Psoas muscle (tissue), 8 donors: ENCODE data around the gene ADH7. TPM values are rescaled to one million over a fixed set of nuclear protein-coding genes. Genes with fewer than 3 reads are reported as not detected.

ENCODE experiments used
- ATAC-seq, 4 donors: fragments of 200-7000 bp; cut with Tn5 transposase; one replicate each; pipeline ENCODE4 v1.9.1; 2020; ENCODE audit warnings: moderate library complexity in 3 of 4, mild to moderate bottlenecking in 2 of 4
- DNase-seq, 2 donors: peaks; one replicate each; pipeline ENCODE4 v3.0.0-alpha.2; 2020
- H3K27ac ChIP-seq: fragments of 200-600 bp; one replicate; pipeline ENCODE4 v1.8.0; 2022
- H3K27me3 ChIP-seq, 3 donors: fragments of 200-600 bp in 1 of 3; one replicate each; pipeline versions ENCODE4 v1.6.1 to v1.8.0; 2013 to 2022; ENCODE audit warnings: low read length in 2 of 3, mild to moderate bottlenecking in 2 of 3, moderate library complexity in 1 of 3; ENCODE audit not compliant: insufficient read depth in 3 of 3
- H3K36me3 ChIP-seq, 2 donors: fragments of 200-600 bp in 1 of 2; one replicate each; pipeline versions ENCODE4 v1.6.1 to v1.8.0; 2013 to 2022; ENCODE audit warnings: low read depth in 1 of 2, mild to moderate bottlenecking in 1 of 2, moderate library complexity in 1 of 2; ENCODE audit not compliant: insufficient read depth in 1 of 2
- H3K4me1 ChIP-seq: fragments of 200-600 bp; one replicate; pipeline ENCODE4 v1.8.0; 2022
- H3K4me3 ChIP-seq: fragments of 200-600 bp; one replicate; pipeline ENCODE4 v1.8.0; 2022; ENCODE audit warnings: mild to moderate bottlenecking
- H3K9me3 ChIP-seq: fragments of 200-600 bp; one replicate; pipeline ENCODE4 v1.8.0; 2022
- WGBS, 3 donors: extraction: QIAGEN DNeasy Blood & Tissue Kit; methylation state at CpG; one replicate each; pipeline versions ENCODE4 v1.1.6 to v1.1.7; 2013; 5-methylcytosine and 5-hydroxymethylcytosine counted together
- intact Hi-C, 2 donors: fragments of 100-400 bp; cut with DNase I; formaldehyde crosslinking; loops; one replicate each; pipeline versions ENCODE4 v1.11.0 to v1.14.2; 2022
- polyA plus RNA-seq, 3 donors: library from polyadenylated mRNA; stranded (reverse); fragments of 200-250 nt; gene quantifications; one replicate each; pipeline ENCODE4 v1.2.3, GENCODE V29; 2013
- total RNA-seq, 4 donors: library from RNA; stranded (reverse); fragmentation: NEBNext Ultra II Directional in 2 of 4; extraction: Animal tissue kit (Norgen Biotek cat#: 25700) in 2 of 4; gene quantifications; one replicate each; pipeline versions ENCODE4 v1.2.1 to v1.2.4, GENCODE V29; 2021 to 2023
- TF ChIP-seq, protein P1 (sequence below): fragments of 200-600 bp; IDR thresholded peaks from one replicate; pipeline ENCODE4 v1.8.0; 2022; ENCODE audit warnings: antibody characterized with exemption
- donor health status: healthy with polysubstance abuse.
- donor health status: DM: no; HTN: no; CAD: no; lungs with moderate emphysema.
- donor health status: Bipolar disorder and iron deficiency.
- donor health status: healthy.
- donor health status: DM: yes; HTN: yes; CAD: no.
- donor health status: DM: no; HTN: no; CAD: no.
- donor health status: DM: no; HTN: no; CAD: no.
- donor health status: DM: yes; HTN: yes; CAD: no.

The ADH7 gene
- total and polyA plus RNA-seq, 7 donors, result not detected

- Histone ChIP-seq H3K4me3 (no peak overlapping the region), H3K27ac (no peak overlapping the region), H3K36me3 (no peaks in the 10 kb centered on the region), H3K27me3 (no peaks in the 10 kb centered on the region), H3K4me1 (no peaks in the 10 kb centered on the region), H3K9me3 (no peaks in the 10 kb centered on the region)
- DNase-seq (no peak), ATAC-seq (no peak)
- intact Hi-C loops, result no loop called here
- TF ChIP-seq, protein P1, sequence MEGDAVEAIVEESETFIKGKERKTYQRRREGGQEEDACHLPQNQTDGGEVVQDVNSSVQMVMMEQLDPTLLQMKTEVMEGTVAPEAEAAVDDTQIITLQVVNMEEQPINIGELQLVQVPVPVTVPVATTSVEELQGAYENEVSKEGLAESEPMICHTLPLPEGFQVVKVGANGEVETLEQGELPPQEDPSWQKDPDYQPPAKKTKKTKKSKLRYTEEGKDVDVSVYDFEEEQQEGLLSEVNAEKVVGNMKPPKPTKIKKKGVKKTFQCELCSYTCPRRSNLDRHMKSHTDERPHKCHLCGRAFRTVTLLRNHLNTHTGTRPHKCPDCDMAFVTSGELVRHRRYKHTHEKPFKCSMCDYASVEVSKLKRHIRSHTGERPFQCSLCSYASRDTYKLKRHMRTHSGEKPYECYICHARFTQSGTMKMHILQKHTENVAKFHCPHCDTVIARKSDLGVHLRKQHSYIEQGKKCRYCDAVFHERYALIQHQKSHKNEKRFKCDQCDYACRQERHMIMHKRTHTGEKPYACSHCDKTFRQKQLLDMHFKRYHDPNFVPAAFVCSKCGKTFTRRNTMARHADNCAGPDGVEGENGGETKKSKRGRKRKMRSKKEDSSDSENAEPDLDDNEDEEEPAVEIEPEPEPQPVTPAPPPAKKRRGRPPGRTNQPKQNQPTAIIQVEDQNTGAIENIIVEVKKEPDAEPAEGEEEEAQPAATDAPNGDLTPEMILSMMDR, result no peak
These were observed 20.7 kb downstream of the ADH7 start for GRCh38 chr4:99414401-99414800.

DNA sequence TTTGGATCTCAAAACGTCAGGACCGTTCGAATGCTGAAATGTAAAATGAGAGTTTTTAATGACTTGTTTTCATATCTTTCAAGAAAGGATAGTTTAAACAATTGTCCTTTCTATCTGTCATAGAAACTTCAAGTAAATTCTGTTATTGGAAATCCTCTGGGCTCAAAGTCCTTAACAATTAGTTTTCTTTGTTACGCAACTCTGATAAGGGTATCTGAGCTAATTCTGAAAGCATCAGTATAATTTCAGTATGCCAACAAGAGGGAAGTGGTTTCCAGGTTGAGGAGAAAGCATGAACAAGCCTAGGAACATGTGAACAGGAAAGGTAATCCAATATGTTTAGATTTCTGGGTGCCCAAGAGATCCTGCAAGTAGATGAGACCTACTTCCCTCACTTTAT is 22.0 kb downstream of the ADH7 start:
- Histone ChIP-seq H3K27me3 (no peaks in the 10 kb centered on the region), H3K27ac (no peak overlapping the region), H3K9me3 (no peaks in the 10 kb centered on the region), H3K4me3 (no peak overlapping the region), H3K36me3 (no peaks in the 10 kb centered on the region), H3K4me1 (no peaks in the 10 kb centered on the region)
- intact Hi-C loops, result no loop called here
- ATAC-seq, result no peak
- DNase-seq, result no peak
- WGBS, 3 donors, result 52 to 61% (median 54%) methylated on average over 4 of the region's 4 CpGs
- TF ChIP-seq, protein P1, result no peak

DNA sequence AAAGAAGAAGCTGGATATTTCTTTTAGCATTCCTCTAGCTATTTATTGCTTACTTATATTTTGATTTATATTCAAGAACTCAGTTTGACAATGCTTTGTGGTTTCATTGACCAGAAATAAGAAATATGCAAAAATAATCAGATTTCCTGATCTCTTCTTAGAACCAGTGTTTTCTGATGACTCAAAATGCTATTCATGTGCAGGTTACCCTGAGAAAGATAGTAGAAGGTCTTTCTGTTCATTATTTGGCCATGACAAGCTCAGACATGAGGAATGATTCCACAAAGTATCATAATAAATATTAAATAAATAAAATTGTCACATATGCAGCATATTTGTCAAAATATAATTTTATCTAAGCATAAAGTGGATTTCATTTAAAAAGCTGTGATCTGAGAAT is 24.1 kb downstream of the ADH7 start:
- Histone ChIP-seq H3K27ac (no peak overlapping the region), H3K9me3 (no peaks in the 10 kb centered on the region), H3K4me1 (no peaks in the 10 kb centered on the region), H3K36me3 (no peaks in the 10 kb centered on the region), H3K27me3 (no peaks in the 10 kb centered on the region), H3K4me3 (no peak overlapping the region)
- ATAC-seq (no peak), DNase-seq (no peak)
- TF ChIP-seq, protein P1, result no peak
- intact Hi-C loops, result no loop called here

DNA sequence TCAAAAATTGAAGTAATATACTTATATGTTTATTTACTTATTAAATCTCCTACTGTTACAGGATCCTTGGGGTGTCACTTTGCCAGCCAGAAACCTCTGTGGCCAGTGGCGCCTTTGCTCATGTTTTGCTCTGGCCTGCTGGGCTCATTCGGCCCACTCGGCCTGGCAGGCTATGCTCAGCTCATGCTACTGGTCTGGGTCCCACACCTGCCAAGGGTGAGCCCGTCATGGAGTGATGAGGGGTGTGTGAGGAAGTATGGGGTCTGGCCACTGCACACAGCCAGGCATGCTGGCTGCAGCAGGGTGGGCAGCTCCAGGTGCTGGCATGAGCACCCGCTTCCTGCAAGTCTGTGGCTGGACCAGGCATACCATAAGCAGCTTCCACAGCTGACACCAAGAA is 25.1 kb downstream of the ADH7 start:
- no peaks in the 10 kb centered on the region for H3K36me3 ChIP-seq
- intact Hi-C loops, result loop anchor here in 1 of 2 donors (1.0 kb wide), 1 partner anchor 12 kb away; no protein-coding TSS in a partner anchor
- H3K27me3 ChIP-seq, result no peaks in the 10 kb centered on the region
- DNase-seq, result no peak
- H3K4me3 ChIP-seq, result no peak overlapping the region
- 74 to 80% (median 78%) methylated on average over 5 of the region's 5 CpGs for WGBS, 3 donors
- no peaks in the 10 kb centered on the region for H3K9me3 ChIP-seq
- no peaks in the 10 kb centered on the region for H3K4me1 ChIP-seq
- TF ChIP-seq, protein P1, result no peak
- no peak for ATAC-seq
- no peak overlapping the region for H3K27ac ChIP-seq

GRCh38 chr4:99408346-99408745 is 26.8 kb downstream of the ADH7 start:
- intact Hi-C loops, result loop anchor here in 1 of 2 donors (5.0 kb wide), 1 partner anchor 206 kb away; no protein-coding TSS in a partner anchor
- Histone ChIP-seq H3K4me1 (peaks cover 10% of the 10 kb centered on the region), H3K36me3 (no peaks in the 10 kb centered on the region), H3K4me3 (no peak overlapping the region), H3K9me3 (no peaks in the 10 kb centered on the region), H3K27ac (no peak overlapping the region), H3K27me3 (no peaks in the 10 kb centered on the region)
- TF ChIP-seq, protein P1, result no peak
- ATAC-seq (no peak), DNase-seq (no peak)
